HG02798 (cell line): ENCODE results near the gene C14orf93.
A peak's percentile ranks its signal among the peaks of the same experiment; 100 is the strongest.

Experiments used
- ATAC-seq: cut with Tn5 transposase; IDR thresholded peaks from one replicate; pipeline ENCODE4 v1.9.1; 2021; ENCODE audit warnings: mild to moderate bottlenecking; ENCODE audit not compliant: unreplicated experiment, poor library complexity

The C14orf93 gene

GRCh38 chr14:23047034-23047634 is 37.2 kb upstream of the C14orf93 start:
- ATAC-seq, result no peak

GRCh38 chr14:23045419-23046357 is 35.7 kb upstream of the C14orf93 start:
- no peak for ATAC-seq

GRCh38 chr14:23044840-23045239 is 34.9 kb upstream of the C14orf93 start:
- no peak for ATAC-seq

GRCh38 chr14:23043754-23044153 is 33.8 kb upstream of the C14orf93 start:
- ATAC-seq, result no peak

GRCh38 chr14:23043145-23043544 is 33.2 kb upstream of the C14orf93 start:
- ATAC-seq, result no peak

- no peak for ATAC-seq
These were observed 32.4 kb upstream of the C14orf93 start, which contains the start of gene PSMB11 for GRCh38 chr14:23042162-23042965. PSMB11 (plus strand) TSS chr14:23042212; CDS start chr14:23042226, 14 bp downstream.

GRCh38 chr14:23041729-23042128 is 31.8 kb upstream of the C14orf93 start:
- ATAC-seq, result no peak

- ATAC-seq, result no peak
These were observed 30.2 kb upstream of the C14orf93 start for GRCh38 chr14:23040100-23040499.

GRCh38 chr14:23035303-23036144 is 25.6 kb upstream of the C14orf93 start:
- ATAC-seq, result no peak

- peak; percentile 92 for ATAC-seq
These were observed 24.8 kb upstream of the C14orf93 start, which contains the start of gene PSMB5 for GRCh38 chr14:23034498-23035302. PSMB5 (minus strand) TSS chr14:23034900; CDS start chr14:23034881, 19 bp downstream.

- ATAC-seq, result no peak
These were observed 24.0 kb upstream of the C14orf93 start for GRCh38 chr14:23033801-23034497.

GRCh38 chr14:23033251-23033727 is 23.3 kb upstream of the C14orf93 start:
- no peak for ATAC-seq

- no peak for ATAC-seq
These were observed 21.0 kb upstream of the C14orf93 start for GRCh38 chr14:23030936-23031335.

GRCh38 chr14:23028799-23029198 is 18.9 kb upstream of the C14orf93 start:
- ATAC-seq, result no peak

- no peak for ATAC-seq
These were observed 15.3 kb upstream of the C14orf93 start for GRCh38 chr14:23025151-23025814.

GRCh38 chr14:23024612-23025075 is 14.7 kb upstream of the C14orf93 start:
- ATAC-seq, result no peak

- ATAC-seq, result no peak
These were observed 13.8 kb upstream of the C14orf93 start for GRCh38 chr14:23023795-23024152.
